IPS-NIHi7 (cell line): ENCODE measurements around the gene NAT10.

Source experiments
- DNase-seq: peaks from one replicate; pipeline ENCODE4 v3.0.0; 2012; ENCODE audit warnings: mixed read lengths; ENCODE audit errors: extremely low spot score

Gene NAT10

DNA sequence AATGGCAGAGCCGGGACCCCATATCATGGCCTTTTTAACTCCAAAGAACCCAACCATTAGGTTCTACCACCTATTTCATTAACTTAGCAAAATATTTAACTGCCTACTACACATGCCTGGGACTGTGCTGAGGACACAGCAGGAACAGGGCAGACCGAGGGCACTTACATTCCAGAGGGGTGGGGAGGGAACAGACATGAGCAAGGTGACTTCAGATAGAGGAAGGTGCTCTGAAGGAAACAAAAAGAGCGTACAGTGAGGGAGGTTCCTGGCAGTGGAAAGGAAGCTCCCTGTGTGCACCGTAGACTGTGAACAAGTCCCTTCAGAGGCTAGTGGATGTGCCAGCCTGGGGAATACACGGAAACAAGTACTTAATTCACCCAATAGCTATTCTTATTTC is 82.8 kb downstream of the NAT10 start:
- DNase-seq, result peak; percentile 35

DNA sequence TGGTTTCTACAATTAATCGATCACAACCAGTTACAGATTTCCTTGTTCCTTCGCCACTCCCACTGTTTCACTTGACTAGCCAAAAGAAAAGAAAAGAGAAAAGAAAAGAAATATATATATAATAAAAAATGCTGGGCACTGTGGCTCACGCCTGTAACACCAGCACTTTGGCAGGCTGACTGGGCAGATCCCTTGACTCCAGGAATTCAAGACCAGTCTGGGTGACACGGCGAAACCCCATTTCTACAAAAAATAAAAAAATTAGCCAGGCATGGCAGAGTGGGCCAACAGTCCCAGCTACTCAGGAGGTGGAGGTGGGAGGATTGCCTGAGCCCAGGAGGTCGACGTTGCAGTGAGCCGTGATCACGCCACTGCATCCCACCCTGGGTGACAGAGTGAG is 83.8 kb downstream of the NAT10 start:
- no peak for DNase-seq

- no peak for DNase-seq
Observed at GRCh38 chr11:34190192-34191139, 85.0 kb downstream of the NAT10 start.

GRCh38 chr11:34191578-34191977 is 86.1 kb downstream of the NAT10 start:
- DNase-seq, result no peak

DNA sequence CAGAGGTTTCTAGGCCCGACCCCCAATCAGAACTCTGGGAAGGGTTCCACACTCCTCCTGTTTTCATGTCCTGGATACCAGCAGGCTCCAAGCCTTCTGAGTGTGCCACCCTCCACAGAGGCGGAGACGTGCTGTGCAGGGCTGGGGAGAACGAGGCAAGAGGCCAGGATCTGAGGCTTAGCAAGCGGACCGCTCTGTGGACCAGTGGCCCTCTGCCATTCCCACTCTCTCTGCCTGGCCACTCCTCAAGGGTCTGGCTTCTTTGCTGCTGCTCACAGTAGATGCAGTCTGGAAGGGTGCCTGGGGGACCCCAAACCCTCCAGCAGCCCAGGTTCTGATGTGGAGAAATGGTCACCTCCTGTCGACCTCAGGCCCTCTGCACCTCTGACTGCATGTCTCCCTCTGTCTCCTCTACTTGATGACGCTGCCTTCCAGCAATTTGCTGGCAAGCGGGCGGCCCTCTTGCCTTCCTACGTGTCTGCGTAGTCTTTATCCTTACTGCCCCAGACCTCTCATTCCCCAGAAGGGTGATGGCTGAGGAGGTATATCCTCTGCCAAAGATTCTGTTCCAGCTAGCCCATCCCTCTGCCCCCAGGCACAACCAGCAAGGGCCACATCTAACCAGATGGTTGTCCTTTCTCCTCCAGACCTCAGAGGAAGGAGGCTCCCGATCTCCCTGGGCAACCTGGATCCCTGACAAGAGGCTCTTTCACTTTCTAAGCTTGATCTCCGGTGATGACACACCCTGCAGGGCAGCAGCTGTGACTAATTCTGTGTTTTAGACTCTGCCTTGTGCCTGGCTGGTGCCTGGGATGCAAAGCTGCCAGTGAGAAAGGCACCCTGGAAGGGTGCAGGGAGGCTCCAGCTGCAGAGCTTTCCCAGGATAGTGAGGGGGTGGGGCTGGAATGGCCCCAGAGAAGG is 87.3 kb downstream of the NAT10 start:
- DNase-seq, result no peak

DNA sequence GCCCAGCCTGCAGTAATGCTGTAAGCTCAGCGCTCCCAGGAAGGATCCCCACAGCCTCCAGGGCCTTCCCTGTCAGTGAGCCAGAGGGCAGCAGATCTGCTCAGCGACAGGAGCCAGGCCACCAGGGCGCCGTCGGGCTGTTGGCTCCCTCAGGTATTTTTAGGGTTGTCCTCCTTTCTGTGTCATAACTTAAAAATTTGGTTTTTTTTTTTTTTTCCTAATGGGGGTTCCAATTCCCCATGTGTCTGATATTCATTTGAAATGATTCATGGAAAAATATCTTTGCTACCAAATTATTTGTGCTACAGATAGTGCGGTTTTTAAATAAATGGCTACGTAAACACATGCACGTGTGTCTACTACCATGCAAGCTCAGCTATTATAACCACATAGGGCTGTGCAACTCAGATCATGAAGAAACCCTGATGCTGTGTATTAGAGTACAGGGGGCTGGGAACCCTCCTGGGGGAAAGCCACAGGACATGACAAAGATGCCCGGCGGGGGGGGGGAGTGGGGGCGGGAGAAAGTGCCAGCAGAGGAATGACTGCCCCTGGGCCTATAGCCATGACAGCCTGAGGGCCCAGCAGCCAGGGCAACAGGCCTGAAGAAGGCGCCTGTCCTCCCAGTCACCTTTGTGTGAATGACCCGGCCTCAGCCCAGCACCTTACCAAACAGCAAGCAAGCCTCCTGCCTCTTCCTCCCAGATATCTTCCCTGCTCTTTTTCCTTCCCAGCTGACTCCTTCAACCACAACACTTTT is 89.3 kb downstream of the NAT10 start:
- peak; percentile 53 for DNase-seq
